Natural killer cell (primary cell): Measurements from ENCODE around the gene ROPN1B. TPM values are rescaled to one million over a fixed set of nuclear protein-coding genes. Genes with fewer than 3 reads are reported as not detected.
A peak's percentile ranks its signal among the peaks of the same experiment; 100 is the strongest.
"Not testable (repeated sequence)": the region's sequence is repeated elsewhere in the genome, so short reads cannot be mapped to it uniquely, and the experiment has no call there.

Experiments used
- ATAC-seq, 3 donors: fragments of 150-1000 bp in 2 of 3; fragments of 200-7000 bp in 1 of 3; cut with Tn5 transposase; 1 replicate in 1 of 3; 2 replicates in 2 of 3; pipeline ENCODE4 v1.10.0; 2021; ENCODE audit warnings: mild to moderate bottlenecking in 2 of 3, moderate library complexity in 2 of 3
- DNase-seq, 2 donors: peaks; one replicate each; pipeline versions ENCODE4 v3.0.0 to v3.0.0-alpha.2; 2013 to 2021; ENCODE audit warnings: mixed read lengths in 1 of 2
- H3K27ac ChIP-seq: one replicate; pipeline ENCODE4 v1.5.1; 2013; ENCODE audit warnings: mild to moderate bottlenecking, low read length
- H3K27me3 ChIP-seq: one replicate; pipeline ENCODE4 v1.6.1; 2013; ENCODE audit warnings: low read length; ENCODE audit not compliant: control insufficient read depth, insufficient read depth
- H3K36me3 ChIP-seq: one replicate; pipeline ENCODE4 v1.6.1; 2013; ENCODE audit warnings: low read length; ENCODE audit not compliant: control insufficient read depth, insufficient read depth
- H3K4me1 ChIP-seq: one replicate; pipeline ENCODE4 v1.6.1; 2013; ENCODE audit warnings: low read length; ENCODE audit not compliant: control insufficient read depth, insufficient read depth
- H3K4me3 ChIP-seq: one replicate; pipeline ENCODE4 v1.5.1; 2013; ENCODE audit warnings: low read length
- H3K9me3 ChIP-seq: one replicate; pipeline ENCODE4 v1.6.1; 2013; ENCODE audit warnings: low read length; ENCODE audit not compliant: control insufficient read depth, insufficient read depth
- H3K27ac Mint-ChIP-seq, 2 donors: one replicate each; pipeline ENCODE4 v1.8.0; 2022; ENCODE audit warnings: mild to moderate bottlenecking in 2 of 2, mixed read lengths in 2 of 2, moderate library complexity in 1 of 2
- H3K27me3 Mint-ChIP-seq, 2 donors: one replicate each; pipeline ENCODE4 v1.8.0; 2022; ENCODE audit warnings: low read depth in 2 of 2, mixed read lengths in 2 of 2
- H3K36me3 Mint-ChIP-seq: one replicate; pipeline ENCODE4 v1.8.0; 2022; ENCODE audit warnings: mixed read lengths
- H3K4me1 Mint-ChIP-seq, 2 donors: one replicate each; pipeline ENCODE4 v1.8.0; 2022; ENCODE audit warnings: mixed read lengths in 2 of 2
- H3K4me3 Mint-ChIP-seq: one replicate; pipeline ENCODE4 v1.8.0; 2022; ENCODE audit warnings: mild to moderate bottlenecking, moderate library complexity, mixed read lengths
- H3K9me3 Mint-ChIP-seq, 2 donors: one replicate each; pipeline ENCODE4 v1.8.0; 2022; ENCODE audit warnings: mixed read lengths in 2 of 2
- WGBS: methylation state at CpG from one replicate; pipeline ENCODE4 v1.1.7; 2013; ENCODE audit warnings: missing lambda C conversion rate; ENCODE audit not compliant: insufficient coverage; 5-methylcytosine and 5-hydroxymethylcytosine counted together
- intact Hi-C: fragments of 100-400 bp; cut with micrococcal nuclease; formaldehyde crosslinking; loops from one replicate; pipeline ENCODE4 v1.14.2; 2022
- total RNA-seq, 4 donors: library from RNA; stranded (reverse); fragments of 120-200 nt in 1 of 4; gene quantifications; one replicate each; pipeline versions ENCODE4 v1.2.3 to v1.2.4, GENCODE V29; 2013 to 2022
- TF ChIP-seq, protein P1 (sequence below): fragments of 200-600 bp; IDR thresholded peaks from one replicate; pipeline ENCODE4 v1.8.0; 2022; ENCODE audit warnings: antibody characterized with exemption

The ROPN1B gene
- total RNA-seq, 3 donors from 2014 or later (not counting 1 experiment from before 2014, with no cell fraction given): not detected

DNA sequence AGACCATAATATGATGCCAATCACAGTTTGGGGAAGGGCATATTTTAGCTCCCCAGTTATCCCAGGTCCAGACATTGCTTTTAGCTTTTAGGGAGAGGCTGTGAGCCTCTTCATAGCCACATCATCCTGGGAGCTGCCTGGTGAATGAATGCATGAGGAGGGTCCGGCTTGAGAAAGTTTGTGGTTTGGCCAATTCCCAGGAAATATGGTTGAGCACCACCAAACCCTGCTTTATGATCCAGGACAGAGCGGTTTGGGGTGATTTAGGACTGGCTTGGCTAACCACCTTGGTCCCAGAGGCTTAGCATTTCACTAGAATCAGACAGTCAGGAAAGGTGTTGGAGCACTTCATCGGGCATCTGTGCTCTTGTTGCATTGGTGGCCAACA is 7.0 kb downstream of the ROPN1B start:
- H3K36me3 ChIP-seq, H3K9me3 ChIP-seq, H3K4me3 Mint-ChIP-seq, ATAC-seq, H3K27ac Mint-ChIP-seq, H3K27me3 ChIP-seq, H3K4me1 ChIP-seq, H3K4me3 ChIP-seq, DNase-seq, H3K36me3 Mint-ChIP-seq, H3K27ac ChIP-seq, intact Hi-C loops, H3K9me3 Mint-ChIP-seq: not testable (repeated sequence)
- Mint-ChIP-seq H3K27me3 (peaks cover 10 to 14% of the 10 kb centered on the region in 2 donors), H3K4me1 (peaks cover 0 to 14% of the 10 kb centered on the region in 2 donors)
- WGBS: 96% methylated on average over 2 of the region's 3 CpGs

DNA sequence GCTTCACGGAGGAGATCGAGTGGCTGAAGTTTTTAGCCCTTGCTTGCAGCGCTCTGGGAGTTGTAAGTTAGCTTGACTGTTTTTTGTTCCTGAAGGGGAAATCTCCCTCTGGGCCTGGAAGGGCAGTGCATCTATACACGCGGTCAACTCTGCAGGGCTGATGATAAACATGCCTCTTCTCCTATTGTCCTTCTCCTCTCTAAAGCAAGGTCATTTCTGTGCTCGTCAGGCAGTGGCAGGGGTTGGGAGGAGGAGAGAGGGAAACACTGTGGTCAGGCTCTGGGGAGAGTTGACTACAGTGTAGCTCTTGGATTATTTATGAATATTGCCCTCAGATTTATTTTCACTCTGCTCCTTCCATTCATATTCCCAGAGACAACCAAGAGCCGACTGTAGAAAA is 8.1 kb downstream of the ROPN1B start:
- DNase-seq, H3K27me3 ChIP-seq, H3K4me1 ChIP-seq, H3K9me3 ChIP-seq, H3K27ac ChIP-seq, intact Hi-C loops, H3K4me3 ChIP-seq, H3K36me3 ChIP-seq, ATAC-seq, H3K4me3 Mint-ChIP-seq, H3K9me3 Mint-ChIP-seq, H3K27ac Mint-ChIP-seq, H3K36me3 Mint-ChIP-seq, H3K27me3 Mint-ChIP-seq: not testable (repeated sequence)
- no CpG with 5 or more reads among the region's 7 CpGs for WGBS
- peaks cover 0 to 12% of the 10 kb centered on the region in 2 donors for H3K4me1 Mint-ChIP-seq

DNA sequence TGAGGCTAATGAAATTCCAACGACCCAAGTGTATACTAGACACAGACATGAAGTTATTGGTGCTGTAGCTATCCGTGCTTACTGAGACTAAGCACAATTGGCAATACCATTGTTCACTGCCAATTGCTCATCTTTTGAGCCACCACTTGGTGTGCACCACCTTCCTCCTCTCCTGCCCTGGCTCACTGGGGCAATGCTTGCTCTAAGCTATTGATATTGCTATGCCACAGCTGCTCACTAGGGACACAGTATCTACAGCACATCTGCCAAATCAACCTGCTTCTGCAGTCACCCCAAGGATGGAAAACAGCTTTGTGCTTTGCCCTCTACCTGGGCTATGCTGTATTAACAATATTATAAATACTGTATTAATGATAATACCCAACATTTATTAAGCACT is 16.0 kb downstream of the ROPN1B start:
- 83% methylated on average over 1 of the region's 2 CpGs for WGBS
- H3K4me3 Mint-ChIP-seq, DNase-seq, H3K4me1 ChIP-seq, H3K36me3 ChIP-seq, H3K4me3 ChIP-seq, H3K9me3 ChIP-seq, H3K27ac Mint-ChIP-seq, H3K36me3 Mint-ChIP-seq, H3K27me3 ChIP-seq, intact Hi-C loops, H3K9me3 Mint-ChIP-seq, H3K27me3 Mint-ChIP-seq, H3K27ac ChIP-seq: not testable (repeated sequence)
- ATAC-seq: peak in 1 of 3 donors; percentile 54
- peaks cover 18 to 22% of the 10 kb centered on the region in 2 donors for H3K4me1 Mint-ChIP-seq

DNA sequence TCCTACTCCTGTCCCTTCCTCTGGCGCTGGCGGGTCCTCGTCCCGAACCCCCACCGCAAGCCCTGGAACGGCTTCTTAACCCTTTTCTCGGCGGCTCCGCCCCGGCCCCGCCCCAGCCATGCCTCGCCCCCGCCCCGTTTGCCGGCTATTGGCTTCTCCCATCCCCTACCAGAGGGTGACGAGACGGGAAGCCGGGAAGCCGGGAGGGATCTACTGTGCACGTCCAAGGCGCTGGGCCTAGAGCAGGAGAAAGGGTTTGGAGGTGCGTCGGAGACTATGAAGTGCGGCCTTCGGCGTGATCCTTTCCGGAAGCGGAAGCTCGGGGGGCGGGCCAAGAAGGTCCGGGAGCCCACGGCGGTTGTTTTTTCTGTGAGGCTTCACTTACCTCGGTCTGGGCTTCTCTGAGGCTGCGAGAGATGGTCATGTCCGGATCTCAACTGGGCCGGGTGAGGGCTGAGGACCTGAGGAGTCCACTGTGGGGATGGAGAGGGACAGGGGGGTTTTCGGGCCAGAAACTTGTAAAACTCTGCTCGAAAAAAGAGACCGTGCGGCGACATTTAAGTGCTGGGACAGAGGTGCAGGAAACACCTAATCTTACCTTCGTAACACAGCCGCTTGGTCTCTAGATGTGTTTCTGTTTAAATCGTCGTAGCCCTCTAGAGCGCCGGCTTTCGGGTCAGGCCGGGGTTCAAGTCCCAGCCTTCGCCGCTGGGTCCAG is 21.4 kb downstream of the ROPN1B start:
- Histone ChIP-seq H3K4me3 (peak overlapping the region; percentile 66), H3K27ac (peak overlapping the region; percentile 87), H3K9me3 (no peaks in the 10 kb centered on the region), H3K36me3 (no peaks in the 10 kb centered on the region), H3K4me1 (peaks cover 7% of the 10 kb centered on the region), H3K27me3 (no peaks in the 10 kb centered on the region)
- 1% methylated on average over 51 of the region's 52 CpGs for WGBS
- DNase-seq (peak; percentile 67 to 84), ATAC-seq (peak; percentile 89 to 96 (median 95))
- H3K4me3 Mint-ChIP-seq: peak overlapping the region; percentile 97
- no peaks in the 10 kb centered on the region for H3K9me3 Mint-ChIP-seq
- H3K27me3 Mint-ChIP-seq: no peaks in the 10 kb centered on the region
- peaks cover 20 to 36% of the 10 kb centered on the region in 2 donors for H3K4me1 Mint-ChIP-seq
- H3K27ac Mint-ChIP-seq: peak overlapping the region; percentile 83 to 98
- intact Hi-C loops: no loop called here
- TF ChIP-seq, protein P1, sequence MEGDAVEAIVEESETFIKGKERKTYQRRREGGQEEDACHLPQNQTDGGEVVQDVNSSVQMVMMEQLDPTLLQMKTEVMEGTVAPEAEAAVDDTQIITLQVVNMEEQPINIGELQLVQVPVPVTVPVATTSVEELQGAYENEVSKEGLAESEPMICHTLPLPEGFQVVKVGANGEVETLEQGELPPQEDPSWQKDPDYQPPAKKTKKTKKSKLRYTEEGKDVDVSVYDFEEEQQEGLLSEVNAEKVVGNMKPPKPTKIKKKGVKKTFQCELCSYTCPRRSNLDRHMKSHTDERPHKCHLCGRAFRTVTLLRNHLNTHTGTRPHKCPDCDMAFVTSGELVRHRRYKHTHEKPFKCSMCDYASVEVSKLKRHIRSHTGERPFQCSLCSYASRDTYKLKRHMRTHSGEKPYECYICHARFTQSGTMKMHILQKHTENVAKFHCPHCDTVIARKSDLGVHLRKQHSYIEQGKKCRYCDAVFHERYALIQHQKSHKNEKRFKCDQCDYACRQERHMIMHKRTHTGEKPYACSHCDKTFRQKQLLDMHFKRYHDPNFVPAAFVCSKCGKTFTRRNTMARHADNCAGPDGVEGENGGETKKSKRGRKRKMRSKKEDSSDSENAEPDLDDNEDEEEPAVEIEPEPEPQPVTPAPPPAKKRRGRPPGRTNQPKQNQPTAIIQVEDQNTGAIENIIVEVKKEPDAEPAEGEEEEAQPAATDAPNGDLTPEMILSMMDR: no peak
- H3K36me3 Mint-ChIP-seq: no peaks in the 10 kb centered on the region

DNA sequence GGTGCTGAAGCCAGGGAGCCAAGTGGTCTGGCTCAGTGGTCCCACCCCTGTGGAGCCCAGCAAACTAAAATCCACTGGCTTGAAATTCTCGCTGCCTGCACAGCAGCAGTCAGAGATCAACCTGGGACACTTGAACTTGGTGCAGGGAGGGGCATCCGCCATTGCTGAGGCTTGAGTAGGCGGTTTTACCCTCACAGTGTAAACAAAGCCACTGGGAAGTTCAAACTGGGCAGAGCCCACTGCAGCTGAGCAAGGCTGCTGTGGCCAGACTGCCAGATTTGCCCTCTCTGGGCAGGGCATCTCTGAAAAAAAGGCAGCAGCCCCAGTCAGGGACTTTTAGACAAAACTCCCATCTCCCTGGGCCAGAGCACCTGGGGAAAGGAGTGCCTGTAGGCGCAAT is 27.8 kb downstream of the ROPN1B start:
- WGBS: 92% methylated on average over 4 of the region's 4 CpGs
- H3K9me3 ChIP-seq, H3K4me1 Mint-ChIP-seq, H3K27me3 ChIP-seq, intact Hi-C loops, H3K27ac ChIP-seq, H3K4me3 ChIP-seq, H3K4me1 ChIP-seq, H3K27ac Mint-ChIP-seq, H3K4me3 Mint-ChIP-seq, H3K36me3 ChIP-seq, DNase-seq, ATAC-seq: not testable (repeated sequence)
- peaks cover 0 to 20% of the 10 kb centered on the region in 2 donors for H3K27me3 Mint-ChIP-seq
- H3K9me3 Mint-ChIP-seq: peaks cover 11% of the 10 kb centered on the region in 2 donors
- H3K36me3 Mint-ChIP-seq: peaks cover 14% of the 10 kb centered on the region
